Hepatocyte (in vitro differentiated cells): ENCODE data around the gene SGCA. TPM values are rescaled to one million over a fixed set of nuclear protein-coding genes. Genes with fewer than 3 reads are reported as not detected.

Experiments
- DNase-seq: peaks from one replicate; pipeline ENCODE4 v3.0.0-alpha.2; 2016; ENCODE audit warnings: low spot score
- H2AFZ ChIP-seq: fragments of 200-600 bp; sonication (generic); 2 replicates; pipeline ENCODE4 v1.6.0; 2016; ENCODE audit warnings: antibody characterized with exemption, mild to moderate bottlenecking
- H3K27ac ChIP-seq: fragments of 200-600 bp; sonication (generic); 2 replicates; pipeline ENCODE4 v1.5.1; 2016; ENCODE audit warnings: mild to moderate bottlenecking
- H3K27me3 ChIP-seq: fragments of 200-600 bp; sonication (generic); 2 replicates; pipeline ENCODE4 v1.6.1; 2016
- H3K36me3 ChIP-seq: fragments of 200-600 bp; sonication (generic); replicated peaks from 2 replicates; pipeline ENCODE4 v1.5.1; 2016; ENCODE audit warnings: low read depth; ENCODE audit not compliant: insufficient read depth
- H3K4me1 ChIP-seq: fragments of 200-600 bp; sonication (generic); 2 replicates; pipeline ENCODE4 v1.5.1; 2016; ENCODE audit warnings: mild to moderate bottlenecking, moderate library complexity; ENCODE audit not compliant: insufficient read depth
- H3K4me2 ChIP-seq: fragments of 200-600 bp; sonication (generic); 2 replicates; pipeline ENCODE4 v1.6.0; 2016
- H3K4me3 ChIP-seq: fragments of 200-600 bp; sonication (generic); 2 replicates; pipeline ENCODE4 v1.5.1; 2016; ENCODE audit warnings: mild to moderate bottlenecking
- H3K79me2 ChIP-seq: fragments of 200-600 bp; sonication (generic); 2 replicates; pipeline ENCODE4 v1.6.0; 2017; ENCODE audit warnings: mild to moderate bottlenecking
- H3K9me2 ChIP-seq: fragments of 200-600 bp; sonication (generic); replicated peaks from 2 replicates; pipeline ENCODE4 v1.6.0; 2017; ENCODE audit warnings: mild to moderate bottlenecking; ENCODE audit not compliant: insufficient read depth
- H3K9me3 ChIP-seq: fragments of 200-600 bp; sonication (generic); 2 replicates; pipeline ENCODE4 v1.5.1; 2016; ENCODE audit warnings: low read depth, mild to moderate bottlenecking
- H4K20me1 ChIP-seq: fragments of 200-600 bp; sonication (generic); 2 replicates; pipeline ENCODE4 v1.6.0; 2016; ENCODE audit warnings: mild to moderate bottlenecking; ENCODE audit not compliant: insufficient read depth, poor library complexity, severe bottlenecking
- EZH2 ChIP-seq: fragments of 200-600 bp; sonication (generic); IDR thresholded peaks from 2 replicates; pipeline ENCODE4 v1.6.1; 2016; ENCODE audit warnings: antibody characterized with exemption, mild to moderate bottlenecking, borderline replicate concordance
- EZH2phosphoT487 ChIP-seq: fragments of 200-600 bp; sonication (generic); IDR thresholded peaks from one replicate; pipeline ENCODE4 v1.6.1; 2018; ENCODE audit warnings: antibody characterized with exemption, mild to moderate bottlenecking, low read depth, moderate library complexity; ENCODE audit not compliant: unreplicated experiment, severe bottlenecking
- WGBS: methylation state at CpG from one replicate; pipeline ENCODE4 v1.1.6; 2016; ENCODE audit warnings: low lambda C conversion rate; ENCODE audit errors: missing lambda C conversion rate; 5-methylcytosine and 5-hydroxymethylcytosine counted together
- polyA plus RNA-seq: library from polyadenylated mRNA; unstranded; fragments of >200 nt; fragmentation: Nextera tagmentation; extraction: Ambion mirVana; gene quantifications from 2 replicates; pipeline ENCODE4 v1.2.1, GENCODE V29; 2016
- total RNA-seq: library from RNA; depleted of rRNA; stranded (reverse); fragments of >200 nt; gene quantifications from 2 replicates; pipeline ENCODE4 v1.2.3, GENCODE V29; 2014
- TF ChIP-seq, protein P1 (sequence below): fragments of 200-600 bp; sonication (generic); IDR thresholded peaks from 2 replicates; pipeline ENCODE4 v1.5.1; 2016; ENCODE audit warnings: antibody characterized with exemption, mild to moderate bottlenecking; ENCODE audit not compliant: poor library complexity

Gene SGCA
- total and polyA plus RNA-seq, 2 experiments from 2014 or later = 0.37 to 2.2 TPM

DNA sequence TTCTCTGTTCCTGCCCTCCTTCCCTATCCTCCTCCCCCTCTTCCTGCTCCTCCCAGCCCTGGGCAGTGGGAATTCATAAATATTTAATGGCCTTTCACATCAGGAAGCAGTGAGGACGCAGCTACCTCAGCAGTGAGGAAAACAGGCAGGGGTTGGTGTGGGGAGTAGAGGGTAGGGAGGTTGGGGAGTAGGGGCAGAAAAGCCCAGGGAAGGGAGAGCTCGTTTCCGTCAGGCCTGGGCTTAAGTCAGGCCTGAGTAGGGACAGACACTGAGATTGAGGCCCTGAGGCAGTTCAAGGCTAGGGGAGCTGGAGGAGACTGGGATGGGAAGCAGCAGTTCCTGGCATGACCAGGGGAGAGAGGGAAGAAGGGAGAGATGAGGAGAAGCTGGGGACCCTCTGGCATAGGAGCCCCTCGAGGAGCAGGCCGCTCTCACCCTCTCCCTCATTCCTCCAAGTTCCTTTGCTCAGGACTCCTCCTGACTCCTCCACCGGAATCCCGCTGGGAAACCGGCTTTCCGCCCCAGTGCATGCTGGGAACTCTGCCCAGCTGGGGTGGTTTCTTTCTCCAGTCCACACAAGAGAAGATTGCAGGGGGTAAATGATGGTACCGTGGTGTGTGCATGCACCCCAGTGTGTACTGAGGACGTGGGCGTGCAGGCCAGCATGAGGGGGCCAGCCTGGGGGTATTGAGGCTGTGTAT is 42.0 kb upstream of the SGCA start:
- TF ChIP-seq, protein P1, sequence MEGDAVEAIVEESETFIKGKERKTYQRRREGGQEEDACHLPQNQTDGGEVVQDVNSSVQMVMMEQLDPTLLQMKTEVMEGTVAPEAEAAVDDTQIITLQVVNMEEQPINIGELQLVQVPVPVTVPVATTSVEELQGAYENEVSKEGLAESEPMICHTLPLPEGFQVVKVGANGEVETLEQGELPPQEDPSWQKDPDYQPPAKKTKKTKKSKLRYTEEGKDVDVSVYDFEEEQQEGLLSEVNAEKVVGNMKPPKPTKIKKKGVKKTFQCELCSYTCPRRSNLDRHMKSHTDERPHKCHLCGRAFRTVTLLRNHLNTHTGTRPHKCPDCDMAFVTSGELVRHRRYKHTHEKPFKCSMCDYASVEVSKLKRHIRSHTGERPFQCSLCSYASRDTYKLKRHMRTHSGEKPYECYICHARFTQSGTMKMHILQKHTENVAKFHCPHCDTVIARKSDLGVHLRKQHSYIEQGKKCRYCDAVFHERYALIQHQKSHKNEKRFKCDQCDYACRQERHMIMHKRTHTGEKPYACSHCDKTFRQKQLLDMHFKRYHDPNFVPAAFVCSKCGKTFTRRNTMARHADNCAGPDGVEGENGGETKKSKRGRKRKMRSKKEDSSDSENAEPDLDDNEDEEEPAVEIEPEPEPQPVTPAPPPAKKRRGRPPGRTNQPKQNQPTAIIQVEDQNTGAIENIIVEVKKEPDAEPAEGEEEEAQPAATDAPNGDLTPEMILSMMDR = no peak
- TF ChIP-seq EZH2phosphoT487 (no peak), EZH2 (no peak)
- Histone ChIP-seq H4K20me1 (no peaks in the 10 kb centered on the region), H3K79me2 (no peaks in the 10 kb centered on the region), H3K4me3 (no peak overlapping the region), H3K27ac (no peak overlapping the region), H2AFZ (no peak overlapping the region), H3K27me3 (no peaks in the 10 kb centered on the region), H3K4me2 (no peak overlapping the region), H3K4me1 (peaks cover 3% of the 10 kb centered on the region), H3K9me3 (no peaks in the 10 kb centered on the region), H3K36me3 (no peaks in the 10 kb centered on the region), H3K9me2 (no peaks in the 10 kb centered on the region)
- WGBS = 57% methylated on average over 12 of the region's 12 CpGs
- DNase-seq = no peak

DNA sequence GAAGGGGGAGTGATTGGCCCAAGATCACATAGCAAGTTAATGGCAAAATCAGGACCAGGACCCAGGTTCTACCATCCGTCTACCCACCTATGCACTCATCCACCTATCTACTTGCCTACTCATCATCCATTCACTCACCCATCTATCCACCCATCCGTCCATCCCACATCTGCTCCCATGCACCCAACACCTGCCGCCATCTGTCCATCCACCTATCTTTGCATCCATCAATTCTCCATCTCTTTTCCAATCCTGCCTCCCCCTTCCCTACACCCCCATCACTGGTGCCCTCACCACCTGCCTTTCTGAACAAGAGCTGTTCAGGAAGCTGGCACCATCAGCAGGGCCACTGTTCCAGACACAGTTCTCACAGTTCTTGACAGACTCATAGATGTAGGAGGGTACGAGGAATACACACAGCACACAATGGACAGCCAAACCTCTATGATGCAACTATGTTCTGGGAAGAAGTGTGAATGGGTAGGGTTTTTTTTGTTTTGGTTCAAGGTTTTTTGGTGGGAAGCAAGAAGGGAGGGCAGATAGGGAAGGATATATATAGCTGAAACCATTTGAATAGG is 40.3 kb upstream of the SGCA start:
- no peak overlapping the region for H3K4me3 ChIP-seq
- H3K27me3 ChIP-seq = peaks cover 3% of the 10 kb centered on the region
- no peak overlapping the region for H3K4me2 ChIP-seq
- no peaks in the 10 kb centered on the region for H3K9me3 ChIP-seq
- H3K27ac ChIP-seq = no peak overlapping the region
- no peaks in the 10 kb centered on the region for H3K9me2 ChIP-seq
- no peaks in the 10 kb centered on the region for H3K79me2 ChIP-seq
- H2AFZ ChIP-seq = no peak overlapping the region
- DNase-seq = no peak
- no peaks in the 10 kb centered on the region for H4K20me1 ChIP-seq
- H3K4me1 ChIP-seq = peaks cover 15% of the 10 kb centered on the region
- H3K36me3 ChIP-seq = no peaks in the 10 kb centered on the region
- WGBS = 97% methylated on average over 4 of the region's 4 CpGs
- TF ChIP-seq, protein P1 = no peak

DNA sequence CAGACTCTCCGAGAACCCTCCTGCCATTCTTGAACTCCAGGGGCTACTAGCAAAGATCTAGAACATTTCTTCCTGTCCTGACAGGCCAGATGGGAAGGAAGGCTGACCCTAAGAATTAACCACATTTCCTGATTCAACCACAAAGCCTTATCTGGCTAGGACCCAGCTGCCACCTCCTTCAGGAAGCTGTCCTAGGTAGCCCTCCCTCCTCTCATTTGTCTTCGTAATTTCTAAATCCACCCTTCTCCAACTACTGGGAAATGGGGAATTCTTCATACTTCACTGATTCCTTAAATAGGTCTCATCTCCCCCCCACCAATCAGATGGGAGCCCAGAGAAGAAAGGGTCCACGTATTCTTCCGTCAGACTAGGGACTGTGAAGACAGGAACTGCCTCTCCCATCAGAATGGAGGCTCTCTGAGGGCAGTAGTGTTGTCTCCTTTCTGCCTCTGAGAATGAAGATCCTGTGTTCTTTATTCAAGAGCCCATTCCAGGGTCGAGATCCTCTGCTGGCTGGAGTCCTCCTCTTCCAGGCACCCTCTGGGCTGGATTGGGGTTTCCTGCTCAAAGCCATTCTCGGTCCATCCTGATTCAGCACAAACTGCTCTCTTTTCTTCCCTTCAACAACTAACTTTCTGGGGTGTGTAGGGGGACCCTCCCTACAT is 38.0 kb upstream of the SGCA start:
- no peaks in the 10 kb centered on the region for H3K79me2 ChIP-seq
- no peaks in the 10 kb centered on the region for H3K36me3 ChIP-seq
- no peak overlapping the region for H2AFZ ChIP-seq
- no peak overlapping the region for H3K4me3 ChIP-seq
- H3K4me2 ChIP-seq = peak overlapping the region; percentile 99
- no peaks in the 10 kb centered on the region for H3K9me3 ChIP-seq
- no peaks in the 10 kb centered on the region for H3K9me2 ChIP-seq
- H3K27me3 ChIP-seq = peaks cover 3% of the 10 kb centered on the region
- WGBS = 71% methylated on average over 6 of the region's 6 CpGs
- H3K27ac ChIP-seq = no peak overlapping the region
- DNase-seq = no peak
- H3K4me1 ChIP-seq = peaks cover 15% of the 10 kb centered on the region
- H4K20me1 ChIP-seq = no peaks in the 10 kb centered on the region
- TF ChIP-seq EZH2phosphoT487 (no peak), EZH2 (no peak)
- TF ChIP-seq, protein P1 = no peak
